Stimulated activated naive CD8-positive, alpha-beta T cell treated with anti-CD3 and anti-CD28 coated beads, Interleukin-15, Interleukin-2, amounts not matched to agents 100 U/mL and 50 U/mL, for 24 hours (primary cell): ENCODE measurements around the gene SMCO4.
"Not testable (repeated sequence)": the region's sequence is repeated elsewhere in the genome, so short reads cannot be mapped to it uniquely, and the experiment has no call there.

Source experiments
- ATAC-seq: fragments of 150-1000 bp; cut with Tn5 transposase; one replicate; pipeline ENCODE4 v1.10.0; 2021
- DNase-seq: peaks from one replicate; pipeline ENCODE4 v3.0.0; 2021

Gene SMCO4

GRCh38 chr11:93476796-93477195 is 66.4 kb downstream of the SMCO4 start:
- DNase-seq, result no peak
- no peak for ATAC-seq

- ATAC-seq (no peak), DNase-seq (no peak)
Measured at GRCh38 chr11:93474123-93474522, 69.1 kb downstream of the SMCO4 start.

- DNase-seq, result no peak
- ATAC-seq, result no peak
Measured at GRCh38 chr11:93468290-93468689, 74.9 kb downstream of the SMCO4 start.

GRCh38 chr11:93467054-93467453 is 76.1 kb downstream of the SMCO4 start:
- no peak for ATAC-seq
- no peak for DNase-seq

GRCh38 chr11:93464927-93465540 is 78.2 kb downstream of the SMCO4 start:
- DNase-seq (no peak), ATAC-seq (no peak)

GRCh38 chr11:93463666-93464065 is 79.5 kb downstream of the SMCO4 start:
- ATAC-seq, DNase-seq: not testable (repeated sequence)

GRCh38 chr11:93458286-93458685 is 84.9 kb downstream of the SMCO4 start:
- DNase-seq, result no peak
- no peak for ATAC-seq

- ATAC-seq (no peak), DNase-seq (peak; percentile 11)
Measured at GRCh38 chr11:93444617-93445073, 98.5 kb downstream of the SMCO4 start.

GRCh38 chr11:93443232-93443631 is 100.0 kb downstream of the SMCO4 start:
- DNase-seq, ATAC-seq: not testable (repeated sequence)

- ATAC-seq (no peak), DNase-seq (no peak)
Measured at GRCh38 chr11:93432247-93432646, 110.9 kb downstream of the SMCO4 start.
